GM12892 (cell line): ENCODE measurements around the gene PLCG2.

Source experiments
- POLR2A ChIP-seq: IDR thresholded peaks from 2 replicates; pipeline ENCODE4 v1.6.1; 2011; ENCODE audit warnings: low read depth, low read length, control low read depth
- POLR2AphosphoS5 ChIP-seq: IDR thresholded peaks from 2 replicates; pipeline ENCODE4 v1.6.1; 2011; ENCODE audit warnings: low read depth, low read length, control low read depth

- TF ChIP-seq POLR2A (no peak), POLR2AphosphoS5 (no peak)
Observed at GRCh38 chr16:81843243-81843582, 64.1 kb downstream of the PLCG2 start.
